ENCODE results near the gene SLC12A7.
A peak's percentile ranks its signal among the peaks of the same experiment; 100 is the strongest.

DNA sequence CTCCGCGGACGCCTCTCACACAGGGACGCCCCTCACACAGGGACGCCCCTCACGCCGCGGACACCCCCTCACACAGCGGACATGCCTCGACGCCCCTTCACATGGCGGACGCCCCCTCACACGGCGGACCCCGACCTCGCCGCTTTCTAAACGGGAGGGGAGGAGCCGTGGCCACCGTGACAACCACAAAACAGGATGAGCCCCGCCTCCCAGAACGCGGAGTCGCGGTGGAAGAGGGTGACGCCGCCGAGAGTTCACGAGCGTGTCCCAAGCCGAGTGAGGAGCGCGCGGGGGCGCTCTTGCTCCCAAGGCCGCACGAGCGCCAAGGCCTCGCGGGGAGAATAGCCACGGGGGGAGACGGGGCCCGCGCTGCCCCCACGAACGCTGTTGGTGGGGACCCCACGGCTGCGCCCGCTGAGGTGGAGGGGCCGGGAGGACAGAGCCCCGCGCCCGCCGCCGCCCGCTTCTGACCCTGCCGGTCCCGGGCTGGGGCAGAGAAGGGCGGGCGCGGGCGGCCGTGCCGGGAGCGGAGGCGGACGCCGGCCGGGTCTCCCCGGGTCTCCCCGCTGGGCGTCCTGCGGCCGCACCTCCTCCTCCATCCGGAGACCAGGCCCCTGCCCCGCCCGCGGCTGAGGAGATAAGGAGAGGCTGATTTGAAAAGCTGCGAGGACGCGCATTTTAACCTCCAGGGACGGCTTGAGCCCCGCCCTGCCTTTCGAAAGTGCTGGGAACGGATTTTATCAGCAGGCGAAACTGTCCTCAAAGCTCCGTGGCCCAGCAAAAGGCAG, 107.2 kb downstream of the SLC12A7 start:
- TF ChIP-seq, protein P1, sequence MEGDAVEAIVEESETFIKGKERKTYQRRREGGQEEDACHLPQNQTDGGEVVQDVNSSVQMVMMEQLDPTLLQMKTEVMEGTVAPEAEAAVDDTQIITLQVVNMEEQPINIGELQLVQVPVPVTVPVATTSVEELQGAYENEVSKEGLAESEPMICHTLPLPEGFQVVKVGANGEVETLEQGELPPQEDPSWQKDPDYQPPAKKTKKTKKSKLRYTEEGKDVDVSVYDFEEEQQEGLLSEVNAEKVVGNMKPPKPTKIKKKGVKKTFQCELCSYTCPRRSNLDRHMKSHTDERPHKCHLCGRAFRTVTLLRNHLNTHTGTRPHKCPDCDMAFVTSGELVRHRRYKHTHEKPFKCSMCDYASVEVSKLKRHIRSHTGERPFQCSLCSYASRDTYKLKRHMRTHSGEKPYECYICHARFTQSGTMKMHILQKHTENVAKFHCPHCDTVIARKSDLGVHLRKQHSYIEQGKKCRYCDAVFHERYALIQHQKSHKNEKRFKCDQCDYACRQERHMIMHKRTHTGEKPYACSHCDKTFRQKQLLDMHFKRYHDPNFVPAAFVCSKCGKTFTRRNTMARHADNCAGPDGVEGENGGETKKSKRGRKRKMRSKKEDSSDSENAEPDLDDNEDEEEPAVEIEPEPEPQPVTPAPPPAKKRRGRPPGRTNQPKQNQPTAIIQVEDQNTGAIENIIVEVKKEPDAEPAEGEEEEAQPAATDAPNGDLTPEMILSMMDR (IDR thresholded peaks at IDR 0.05): peak; percentile 26 to 44 (median 35)
- TF ChIP-seq POLR2A (IDR thresholded peaks at IDR 0.05): no peak
